SU-DHL-6 (cell line): Measurements from ENCODE around the gene SOCS7.

Source experiments
- CTCF ChIP-seq: fragments of 200-600 bp; sonication (generic); IDR thresholded peaks from one replicate; pipeline ENCODE4 v1.5.1; 2017; ENCODE audit warnings: antibody characterized with exemption, mild to moderate bottlenecking, low read length, moderate library complexity; ENCODE audit not compliant: insufficient read depth, poor library complexity, severe bottlenecking
- EZH2phosphoT487 ChIP-seq: fragments of 200-600 bp; sonication (generic), shearing (Covaris generic); conservative IDR thresholded peaks from 2 replicates; pipeline ENCODE4 v1.6.1; 2018; ENCODE audit warnings: mild to moderate bottlenecking, antibody characterized with exemption, low read length, moderate library complexity, mixed read lengths

GRCh38 chr17:38397227-38397626 is 45.6 kb downstream of the SOCS7 start:
- TF ChIP-seq CTCF: no peak
- TF ChIP-seq EZH2phosphoT487: no peak
